ENCODE data around the gene UCK2. TPM values are rescaled to one million over a fixed set of nuclear protein-coding genes. Genes with fewer than 3 reads are reported as not detected.
"Not testable (repeated sequence)": the region's sequence is repeated elsewhere in the genome, so short reads cannot be mapped to it uniquely, and the experiment has no call there.

UCK2 gene
- polyA plus RNA-seq, result 22.5 TPM
- long read RNA-seq, donor 1, partial matches to known transcripts, result 0 of 4 reads
- long read RNA-seq, donor 1, other reads (novel, unspliced or antisense), result 0 of 4 reads
- long read RNA-seq, donor 2, full-length matches to known transcripts, result 12 of 12 reads
- long read RNA-seq, donor 2, partial matches to known transcripts, result 0 of 12 reads
- long read RNA-seq, donor 2, other reads (novel, unspliced or antisense), result 0 of 12 reads
- long read RNA-seq, donor 3, result 0 reads
- long read RNA-seq, donor 4, partial matches to known transcripts, result 0 of 2 reads
- long read RNA-seq, donor 4, other reads (novel, unspliced or antisense), result 0 of 2 reads
- long read RNA-seq, donor 5, transcript UCK2-201 (7 exons, 1,375 nt), result major isoform, 5 of 5 reads
- long read RNA-seq, donor 5, partial matches to known transcripts, result 0 of 5 reads
- long read RNA-seq, donor 5, other reads (novel, unspliced or antisense), result 0 of 5 reads
- long read RNA-seq, donor 6, full-length matches to known transcripts, result 8 of 8 reads
- long read RNA-seq, donor 6, partial matches to known transcripts, result 0 of 8 reads
- long read RNA-seq, donor 6, other reads (novel, unspliced or antisense), result 0 of 8 reads
- long read RNA-seq, donor 7, full-length matches to known transcripts, result 4 of 4 reads
- long read RNA-seq, donor 7, partial matches to known transcripts, result 0 of 4 reads
- long read RNA-seq, donor 7, other reads (novel, unspliced or antisense), result 0 of 4 reads
- long read RNA-seq, donor 8, full-length matches to known transcripts, result 19 of 19 reads
- long read RNA-seq, donor 8, partial matches to known transcripts, result 0 of 19 reads
- long read RNA-seq, donor 8, other reads (novel, unspliced or antisense), result 0 of 19 reads
- long read RNA-seq, donor 9, full-length matches to known transcripts, result 6 of 6 reads
- long read RNA-seq, donor 9, partial matches to known transcripts, result 0 of 6 reads
- long read RNA-seq, donor 9, other reads (novel, unspliced or antisense), result 0 of 6 reads
- long read RNA-seq, donor 10, transcript UCK2-201 (7 exons, 1,375 nt), result major isoform, 5 of 5 reads
- long read RNA-seq, donor 10, partial matches to known transcripts, result 0 of 5 reads
- long read RNA-seq, donor 10, other reads (novel, unspliced or antisense), result 0 of 5 reads
- long read RNA-seq, donor 11, full-length matches to known transcripts, result 10 of 10 reads
- long read RNA-seq, donor 11, partial matches to known transcripts, result 0 of 10 reads
- long read RNA-seq, donor 11, other reads (novel, unspliced or antisense), result 0 of 10 reads

- Histone ChIP-seq H3K27me3 (ENCODE audit: control insufficient read depth, insufficient read depth, low read length) (no peaks in the 10 kb centered on the region), H3K4me1 (ENCODE audit: control insufficient read depth, insufficient read depth, low read length) (peaks cover 6% of the 10 kb centered on the region), H3K27ac (ENCODE audit: low read length) (peak within 1 kb of the TSS; percentile 74), H3K36me3 (ENCODE audit: control insufficient read depth, insufficient read depth, low read length) (no peaks in the 10 kb centered on the region), H3K4me3 (ENCODE audit: low read length) (peak within 1 kb of the TSS; percentile 63), H3K9me3 (ENCODE audit: control insufficient read depth, low read depth, low read length) (no peaks in the 10 kb centered on the region)
- DNase-seq, result peak; percentile 64 to 88
- no CpG with 5 or more reads among the region's 94 CpGs for WGBS (ENCODE audit: insufficient coverage, low lambda C conversion rate)
These were observed at the start of gene UCK2 for GRCh38 chr1:165827268-165828102. Gene UCK2 (plus strand): TSS chr1:165827614. CDS start chr1:165827834, 220 bp downstream.

- WGBS (ENCODE audit: insufficient coverage, low lambda C conversion rate), result no CpG with 5 or more reads among the region's 3 CpGs
- H3K4me3 ChIP-seq (ENCODE audit: low read length); DNase-seq; H3K9me3 ChIP-seq (ENCODE audit: control insufficient read depth, low read depth, low read length); H3K4me1 ChIP-seq (ENCODE audit: control insufficient read depth, insufficient read depth, low read length); H3K36me3 ChIP-seq (ENCODE audit: control insufficient read depth, insufficient read depth, low read length); H3K27ac ChIP-seq (ENCODE audit: low read length); H3K27me3 ChIP-seq (ENCODE audit: control insufficient read depth, insufficient read depth, low read length): not testable (repeated sequence)
These were observed 49.2 kb upstream of the UCK2 start for GRCh38 chr1:165778197-165778596.

GRCh38 chr1:165783519-165783918 lies 43.9 kb upstream of the UCK2 start:
- DNase-seq; H3K27me3 ChIP-seq (ENCODE audit: control insufficient read depth, insufficient read depth, low read length); H3K27ac ChIP-seq (ENCODE audit: low read length); H3K9me3 ChIP-seq (ENCODE audit: control insufficient read depth, low read depth, low read length); H3K4me1 ChIP-seq (ENCODE audit: control insufficient read depth, insufficient read depth, low read length); H3K4me3 ChIP-seq (ENCODE audit: low read length); H3K36me3 ChIP-seq (ENCODE audit: control insufficient read depth, insufficient read depth, low read length): not testable (repeated sequence)
- WGBS (ENCODE audit: insufficient coverage, low lambda C conversion rate), result no CpG with 5 or more reads among the region's 11 CpGs

- Histone ChIP-seq H3K4me3 (ENCODE audit: low read length) (no peak overlapping the region), H3K27me3 (ENCODE audit: control insufficient read depth, insufficient read depth, low read length) (no peaks in the 10 kb centered on the region), H3K27ac (ENCODE audit: low read length) (no peak overlapping the region), H3K4me1 (ENCODE audit: control insufficient read depth, insufficient read depth, low read length) (no peaks in the 10 kb centered on the region), H3K9me3 (ENCODE audit: control insufficient read depth, low read depth, low read length) (no peaks in the 10 kb centered on the region), H3K36me3 (ENCODE audit: control insufficient read depth, insufficient read depth, low read length) (no peaks in the 10 kb centered on the region)
- no CpG with 5 or more reads among the region's 1 CpG for WGBS (ENCODE audit: insufficient coverage, low lambda C conversion rate)
- DNase-seq, result no peak
These were observed 39.7 kb upstream of the UCK2 start for GRCh38 chr1:165787741-165788140.

GRCh38 chr1:165793951-165794350 lies 33.5 kb upstream of the UCK2 start:
- H3K9me3 ChIP-seq (ENCODE audit: control insufficient read depth, low read depth, low read length), result no peaks in the 10 kb centered on the region
- no peak overlapping the region for H3K4me3 ChIP-seq (ENCODE audit: low read length)
- WGBS (ENCODE audit: insufficient coverage, low lambda C conversion rate), result 67% methylated on average over 1 of the region's 2 CpGs
- no peak for DNase-seq
- H3K27ac ChIP-seq (ENCODE audit: low read length), result no peak overlapping the region
- no peaks in the 10 kb centered on the region for H3K4me1 ChIP-seq (ENCODE audit: control insufficient read depth, insufficient read depth, low read length)
- H3K27me3 ChIP-seq (ENCODE audit: control insufficient read depth, insufficient read depth, low read length), result no peaks in the 10 kb centered on the region
- no peaks in the 10 kb centered on the region for H3K36me3 ChIP-seq (ENCODE audit: control insufficient read depth, insufficient read depth, low read length)

- H3K9me3 ChIP-seq (ENCODE audit: control insufficient read depth, low read depth, low read length), result peaks cover 5% of the 10 kb centered on the region
- no peaks in the 10 kb centered on the region for H3K36me3 ChIP-seq (ENCODE audit: control insufficient read depth, insufficient read depth, low read length)
- DNase-seq, result no peak
- no CpG with 5 or more reads among the region's 2 CpGs for WGBS (ENCODE audit: insufficient coverage, low lambda C conversion rate)
- no peak overlapping the region for H3K27ac ChIP-seq (ENCODE audit: low read length)
- no peaks in the 10 kb centered on the region for H3K4me1 ChIP-seq (ENCODE audit: control insufficient read depth, insufficient read depth, low read length)
- no peaks in the 10 kb centered on the region for H3K27me3 ChIP-seq (ENCODE audit: control insufficient read depth, insufficient read depth, low read length)
- no peak overlapping the region for H3K4me3 ChIP-seq (ENCODE audit: low read length)
These were observed 31.5 kb upstream of the UCK2 start for GRCh38 chr1:165795894-165796293.

- Histone ChIP-seq H3K27me3 (ENCODE audit: control insufficient read depth, insufficient read depth, low read length) (no peaks in the 10 kb centered on the region), H3K27ac (ENCODE audit: low read length) (no peak overlapping the region), H3K4me1 (ENCODE audit: control insufficient read depth, insufficient read depth, low read length) (no peaks in the 10 kb centered on the region), H3K36me3 (ENCODE audit: control insufficient read depth, insufficient read depth, low read length) (no peaks in the 10 kb centered on the region), H3K9me3 (ENCODE audit: control insufficient read depth, low read depth, low read length) (peaks cover 5% of the 10 kb centered on the region), H3K4me3 (ENCODE audit: low read length) (no peak overlapping the region)
- no peak for DNase-seq
These were observed 28.0 kb upstream of the UCK2 start for GRCh38 chr1:165799387-165799786.

GRCh38 chr1:165804513-165804912 lies 22.9 kb upstream of the UCK2 start:
- no CpG with 5 or more reads among the region's 1 CpG for WGBS (ENCODE audit: insufficient coverage, low lambda C conversion rate)
- H3K9me3 ChIP-seq (ENCODE audit: control insufficient read depth, low read depth, low read length); DNase-seq: not testable (repeated sequence)

GRCh38 chr1:165807613-165808012 lies 19.8 kb upstream of the UCK2 start:
- no peak for DNase-seq
- Histone ChIP-seq H3K36me3 (ENCODE audit: control insufficient read depth, insufficient read depth, low read length) (no peaks in the 10 kb centered on the region), H3K9me3 (ENCODE audit: control insufficient read depth, low read depth, low read length) (no peaks in the 10 kb centered on the region), H3K27ac (ENCODE audit: low read length) (no peak overlapping the region), H3K4me3 (ENCODE audit: low read length) (no peak overlapping the region), H3K4me1 (ENCODE audit: control insufficient read depth, insufficient read depth, low read length) (no peaks in the 10 kb centered on the region), H3K27me3 (ENCODE audit: control insufficient read depth, insufficient read depth, low read length) (no peaks in the 10 kb centered on the region)

More at GRCh38 chr1:165804513-165804912, 22.9 kb upstream of the UCK2 start:
- not testable (repeated sequence) for H3K4me1 ChIP-seq (ENCODE audit: control insufficient read depth, insufficient read depth, low read length); H3K27me3 ChIP-seq (ENCODE audit: control insufficient read depth, insufficient read depth, low read length); H3K4me3 ChIP-seq (ENCODE audit: low read length); H3K27ac ChIP-seq (ENCODE audit: low read length); H3K36me3 ChIP-seq (ENCODE audit: control insufficient read depth, insufficient read depth, low read length)

Measured in large intestine (tissue), 12 donors.